Transverse colon (tissue), 3 donors: Measurements from ENCODE around the gene GNAO1.

Experiments
- CTCF ChIP-seq, 5 experiments: fragments of 200-600 bp in 3 of 5; fragments of 450-650 bp in 2 of 5; sonication (generic) in 3 of 5; IDR thresholded peaks; 1 replicate in 2 of 5; 2 replicates in 3 of 5; pipeline ENCODE4 v1.5.1; 2016 to 2017; ENCODE audit warnings: antibody characterized with exemption in 5 of 5, inconsistent platforms in 3 of 5, mild to moderate bottlenecking in 2 of 5, moderate library complexity in 1 of 5
- EP300 ChIP-seq: sonication (generic); formaldehyde crosslinking; IDR thresholded peaks from one replicate; pipeline ENCODE4 v1.6.1; 2017; ENCODE audit warnings: antibody characterized with exemption, low read depth

GRCh38 chr16:56363181-56363716 is 172.0 kb downstream of the GNAO1 start:
- TF ChIP-seq EP300 (no peak), CTCF (IDR thresholded peaks at IDR 0.05) (no peak)
